AG09309 (cell line): ENCODE data around the gene BCKDHB.
A peak's percentile ranks its signal among the peaks of the same experiment; 100 is the strongest.
"Not testable (repeated sequence)": the region's sequence is repeated elsewhere in the genome, so short reads cannot be mapped to it uniquely, and the experiment has no call there.

ENCODE experiments used
- DNase-seq: peaks from one replicate; pipeline ENCODE4 v3.0.0-alpha.2; 2010; ENCODE audit warnings: low read depth
- H3K4me3 ChIP-seq: 2 replicates; pipeline ENCODE4 v1.5.1; 2011; ENCODE audit warnings: mild to moderate bottlenecking, low read depth, low read length, moderate library complexity; ENCODE audit not compliant: control insufficient read depth
- CTCF ChIP-seq: IDR thresholded peaks from 2 replicates; pipeline ENCODE4 v1.5.1; 2011; ENCODE audit warnings: mild to moderate bottlenecking, low read depth, low read length, inconsistent platforms; ENCODE audit not compliant: insufficient read depth, control insufficient read depth; ENCODE audit errors: missing control alignments

BCKDHB gene

GRCh38 chr6:80210618-80211017 lies 104.1 kb downstream of the BCKDHB start:
- H3K4me3 ChIP-seq = no peak overlapping the region
- TF ChIP-seq CTCF = no peak
- DNase-seq = no peak

GRCh38 chr6:80211286-80211685 lies 104.8 kb downstream of the BCKDHB start:
- no peak overlapping the region for H3K4me3 ChIP-seq
- TF ChIP-seq CTCF = no peak
- DNase-seq = no peak

- DNase-seq, H3K4me3 ChIP-seq: not testable (repeated sequence)
Observed at GRCh38 chr6:80211890-80212289, 105.4 kb downstream of the BCKDHB start.

- peak; percentile 24 for DNase-seq
- peak; percentile 79 for TF ChIP-seq CTCF
Observed at GRCh38 chr6:80214436-80215022, 108.1 kb downstream of the BCKDHB start.

GRCh38 chr6:80215063-80215462 lies 108.6 kb downstream of the BCKDHB start:
- H3K4me3 ChIP-seq = no peak overlapping the region
- TF ChIP-seq CTCF = no peak
- DNase-seq = no peak

More at GRCh38 chr6:80214436-80215022, 108.1 kb downstream of the BCKDHB start:
- H3K4me3 ChIP-seq = no peak overlapping the region

GRCh38 chr6:80217794-80218193 lies 111.3 kb downstream of the BCKDHB start:
- DNase-seq = peak; percentile 71
- H3K4me3 ChIP-seq = no peak overlapping the region
- TF ChIP-seq CTCF = no peak

- no peak for TF ChIP-seq CTCF
- peak; percentile 95 for DNase-seq
Observed at GRCh38 chr6:80223743-80224212, 117.3 kb downstream of the BCKDHB start.

More at GRCh38 chr6:80223743-80224212, 117.3 kb downstream of the BCKDHB start:
- no peak overlapping the region for H3K4me3 ChIP-seq
